Transverse colon (tissue), 4 donors: ENCODE data around the gene CDC42BPB. TPM values are rescaled to one million over a fixed set of nuclear protein-coding genes. Genes with fewer than 3 reads are reported as not detected.

Experiments
- DNase-seq: peaks from one replicate; pipeline ENCODE4 v3.0.0-alpha.2; 2019
- H3K27ac ChIP-seq, 4 donors: fragments of 200-600 bp; sonication (generic); 2 replicates each; pipeline ENCODE4 v1.5.1; 2016 to 2018; ENCODE audit warnings: inconsistent platforms in 4 of 4
- H3K27me3 ChIP-seq: fragments of 200-600 bp; sonication (generic); 2 replicates; pipeline ENCODE4 v1.5.1; 2017; ENCODE audit warnings: inconsistent platforms
- H3K36me3 ChIP-seq, 4 donors: fragments of 200-600 bp; sonication (generic); 2 replicates each; pipeline ENCODE4 v1.5.1; 2017 to 2019; ENCODE audit warnings: inconsistent platforms in 4 of 4
- H3K4me1 ChIP-seq, 4 donors: fragments of 200-600 bp; sonication (generic); 2 replicates each; pipeline ENCODE4 v1.5.1; 2017 to 2020; ENCODE audit warnings: inconsistent platforms in 4 of 4
- H3K4me3 ChIP-seq, 4 donors: fragments of 200-600 bp; sonication (generic); 1 replicate in 1 of 4; 2 replicates in 3 of 4; pipeline versions ENCODE4 v1.5.1 to v1.6.1; 2017 to 2019; ENCODE audit warnings: inconsistent platforms in 4 of 4
- H3K9me3 ChIP-seq, 2 donors: fragments of 200-600 bp; sonication (generic); 2 replicates each; pipeline ENCODE4 v1.5.1; 2017 to 2019; ENCODE audit warnings: inconsistent platforms in 2 of 2
- CTCF ChIP-seq, 5 experiments: fragments of 200-600 bp in 3 of 5; fragments of 450-650 bp in 2 of 5; sonication (generic) in 3 of 5; IDR thresholded peaks; 1 replicate in 2 of 5; 2 replicates in 3 of 5; pipeline ENCODE4 v1.5.1; 2016 to 2017; ENCODE audit warnings: antibody characterized with exemption in 5 of 5, inconsistent platforms in 3 of 5, mild to moderate bottlenecking in 2 of 5, moderate library complexity in 1 of 5
- EP300 ChIP-seq: sonication (generic); formaldehyde crosslinking; IDR thresholded peaks from one replicate; pipeline ENCODE4 v1.6.1; 2017; ENCODE audit warnings: antibody characterized with exemption, low read depth
- POLR2A ChIP-seq: fragments of 450-650 bp; IDR thresholded peaks from one replicate; pipeline ENCODE4 v1.6.1; 2016; ENCODE audit warnings: antibody characterized with exemption, mild to moderate bottlenecking, moderate library complexity
- POLR2AphosphoS5 ChIP-seq, 3 donors: sonication (generic); formaldehyde crosslinking; IDR thresholded peaks; one replicate each; pipeline ENCODE4 v1.6.1; 2016; ENCODE audit warnings: antibody characterized with exemption in 3 of 3
- WGBS, 2 donors: methylation state at CpG; one replicate each; pipeline ENCODE4 v1.1.5; 2018; ENCODE audit warnings: low coverage in 1 of 2; 5-methylcytosine and 5-hydroxymethylcytosine counted together
- in situ Hi-C, 4 donors: fragments of 200-750 bp; cut with MboI; loops; one replicate each; pipeline versions ENCODE4 v1.15.0 to v1.15.1; 2017; ENCODE audit warnings: low sequenced_read_pairs in 3 of 4, low pct_ligation_motif_present in 1 of 4, low pct_unique_long_range_greater_than_20kb in 1 of 4
- intact Hi-C: fragments of 100-400 bp; cut with DNase I; formaldehyde crosslinking; loops from one replicate; pipeline ENCODE4 v1.15.1; 2023; ENCODE audit warnings: low total_unique reads
- total RNA-seq, 4 donors: library from RNA; depleted of rRNA; stranded (reverse); fragments of >200 nt; gene quantifications; one replicate each; pipeline ENCODE4 v1.1.0, GENCODE V29; 2016

CDC42BPB gene
- total RNA-seq = 100 to 1,000 TPM; 109 to 160 (median 123) TPM

- Histone ChIP-seq H3K4me3 (peak within 1 kb of the TSS; percentile 84 to 98 (median 93)), H3K36me3 (no peaks in the 10 kb centered on the region), H3K27me3 (no peaks in the 10 kb centered on the region), H3K9me3 (no peaks in the 10 kb centered on the region), H3K4me1 (peaks cover 17 to 40% (median 32%) of the 10 kb centered on the region in 4 donors), H3K27ac (peak within 1 kb of the TSS; percentile 89 to 98 (median 98))
- TF ChIP-seq EP300 (no peak), CTCF (IDR thresholded peaks at IDR 0.05) (no peak), POLR2AphosphoS5 (IDR thresholded peaks at IDR 0.05) (peak in 2 of 3 donors; percentile 42 to 68), POLR2A (peak; percentile 45)
- DNase-seq = peak; percentile 91
- in situ Hi-C loops (no loop called here), intact Hi-C loops (no loop called here)
- 2% methylated on average over 77 of the region's 113 CpGs; no CpG with 5 or more reads in 1 of the 2 donors for WGBS, 2 donors
These were observed at the start of gene CDC42BPB for GRCh38 chr14:103057372-103058163. CDC42BPB (minus strand) TSS chr14:103057549; CDS start chr14:103057173, 376 bp downstream.

DNA sequence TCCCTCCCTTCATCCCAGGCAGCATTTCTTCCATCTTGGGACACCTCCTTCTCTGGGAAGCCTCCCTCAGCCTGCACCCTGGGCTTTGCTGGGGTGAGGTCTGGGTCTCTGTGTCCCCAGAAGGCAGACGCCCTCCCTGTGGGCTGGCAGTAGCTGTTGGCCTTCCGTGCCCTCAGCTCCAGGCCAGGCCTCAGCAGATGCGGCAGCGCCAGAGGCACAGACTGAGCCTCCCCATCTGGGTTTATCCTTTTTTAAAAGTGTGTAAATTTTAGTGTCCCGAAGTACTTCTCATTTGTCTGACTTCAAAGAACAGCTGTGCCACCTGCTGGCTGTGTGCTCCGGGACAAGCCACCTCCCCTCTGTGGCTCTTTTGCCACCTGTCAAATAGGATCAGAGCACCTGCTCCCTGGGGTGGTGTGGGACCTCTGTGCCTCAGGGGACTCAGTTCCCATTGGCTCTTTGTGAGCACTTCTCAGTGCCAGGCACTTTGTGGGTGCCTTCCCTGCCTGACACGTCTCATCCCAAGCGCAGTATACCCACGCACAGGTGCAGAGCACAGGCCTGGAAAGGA lies 48.3 kb upstream of the CDC42BPB start:
- in situ Hi-C loops = loop anchor here in 3 of 4 donors (10.0 kb wide), 2 partner anchors 179 to 189 kb away; no protein-coding TSS in a partner anchor
- peak; percentile 66 for DNase-seq
- peak overlapping the region in 1 of 4 donors; percentile 41 for H3K27ac ChIP-seq
- peaks cover 32% of the 10 kb centered on the region for H3K27me3 ChIP-seq
- 34% methylated on average over 8 of the region's 9 CpGs; no CpG with 5 or more reads in 1 of the 2 donors for WGBS, 2 donors
- H3K9me3 ChIP-seq = no peaks in the 10 kb centered on the region
- H3K4me1 ChIP-seq = peaks cover 15 to 47% (median 30%) of the 10 kb centered on the region in 4 donors
- intact Hi-C loops = loop anchor here (2.0 kb wide), 1 partner anchor 187 kb away; no protein-coding TSS in a partner anchor
- TF ChIP-seq CTCF (IDR thresholded peaks at IDR 0.05) = peak in 2 of 5 experiments; percentile 9 to 10
- TF ChIP-seq POLR2AphosphoS5 (IDR thresholded peaks at IDR 0.05) = no peak
- no peak for TF ChIP-seq EP300
- no peak for TF ChIP-seq POLR2A
- H3K4me3 ChIP-seq = no peak overlapping the region
- no peaks in the 10 kb centered on the region for H3K36me3 ChIP-seq

- intact Hi-C loops = loop anchor here (2.0 kb wide), 1 partner anchor 188 kb away; no protein-coding TSS in a partner anchor
- H3K27me3 ChIP-seq = peaks cover 32% of the 10 kb centered on the region
- 6 to 8% methylated on average over 6 to 46 of the region's 59 CpGs for WGBS, 2 donors
- peaks cover 12 to 39% (median 26%) of the 10 kb centered on the region in 4 donors for H3K4me1 ChIP-seq
- peak; percentile 31 for TF ChIP-seq POLR2A
- no peak for TF ChIP-seq EP300
- peak; percentile 97 to 99 (median 98) for TF ChIP-seq CTCF (IDR thresholded peaks at IDR 0.05)
- TF ChIP-seq POLR2AphosphoS5 (IDR thresholded peaks at IDR 0.05) = peak in 1 of 3 donors; percentile 12
- no peaks in the 10 kb centered on the region for H3K36me3 ChIP-seq
- peak overlapping the region in 1 of 4 donors; percentile 41 for H3K27ac ChIP-seq
- DNase-seq = peak; percentile 78
- H3K9me3 ChIP-seq = no peaks in the 10 kb centered on the region
- H3K4me3 ChIP-seq = peak overlapping the region in 2 of 4 donors; percentile 2 to 27
- in situ Hi-C loops = loop anchor here in 3 of 4 donors (10.0 kb wide), 2 partner anchors 180 to 190 kb away; no protein-coding TSS in a partner anchor
These were observed 47.5 kb upstream of the CDC42BPB start for GRCh38 chr14:103104654-103105452.
